DMS53 treated with DMSO at 0.1 percent for 48 hours (cell line): ENCODE data around the gene PRRT2.

Source experiments
- DNase-seq: peaks from one replicate; lab custom pipeline; 2025; ENCODE audit not compliant: unreplicated experiment; lab: John Stamatoyannopoulos, UW

Gene PRRT2

GRCh38 chr16:29811170-29811895 lies 660 bp upstream of the PRRT2 start:
- DNase-seq = peak; percentile 69

GRCh38 chr16:29812754-29813643 lies 1.0 kb downstream of the PRRT2 start:
- DNase-seq = no peak

GRCh38 chr16:29813644-29814562 lies 1.9 kb downstream of the PRRT2 start:
- DNase-seq = no peak

GRCh38 chr16:29814592-29814991 lies 2.6 kb downstream of the PRRT2 start:
- DNase-seq = no peak

DNA sequence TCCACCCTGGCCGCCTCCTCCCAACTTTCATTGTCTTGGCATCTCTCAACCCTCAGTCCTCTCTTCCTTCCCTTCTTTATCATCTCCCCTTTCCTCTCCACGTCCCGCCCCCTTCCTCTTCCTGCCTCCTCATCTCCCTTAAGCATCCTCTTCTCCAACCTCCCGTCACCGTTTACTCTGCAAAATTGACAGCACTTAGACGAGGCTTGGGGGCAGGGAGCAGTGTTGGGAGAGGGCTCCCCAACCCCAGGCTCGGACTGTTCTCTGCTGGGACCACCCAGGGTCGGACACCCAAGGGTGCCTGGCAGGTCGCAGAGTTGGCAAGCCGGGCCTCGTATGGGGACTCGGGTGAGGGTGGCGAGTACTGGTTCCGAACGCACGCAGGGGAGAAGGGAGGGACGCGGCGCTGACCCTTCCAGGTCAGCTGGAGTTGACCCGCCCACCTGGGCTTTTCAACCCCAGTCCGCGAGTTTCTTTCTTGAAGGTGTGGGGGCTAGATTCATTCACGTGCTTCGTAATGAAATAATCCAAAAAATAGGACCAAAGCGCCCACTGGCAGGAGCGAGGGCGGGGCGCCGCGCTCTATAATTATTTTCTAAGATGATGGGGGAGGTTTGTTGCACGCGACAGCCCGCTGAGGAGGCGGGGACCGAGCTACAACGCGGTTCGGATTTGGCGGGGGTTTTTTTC lies 3.2 kb downstream of the PRRT2 start:
- peak; percentile 18 for DNase-seq

DNA sequence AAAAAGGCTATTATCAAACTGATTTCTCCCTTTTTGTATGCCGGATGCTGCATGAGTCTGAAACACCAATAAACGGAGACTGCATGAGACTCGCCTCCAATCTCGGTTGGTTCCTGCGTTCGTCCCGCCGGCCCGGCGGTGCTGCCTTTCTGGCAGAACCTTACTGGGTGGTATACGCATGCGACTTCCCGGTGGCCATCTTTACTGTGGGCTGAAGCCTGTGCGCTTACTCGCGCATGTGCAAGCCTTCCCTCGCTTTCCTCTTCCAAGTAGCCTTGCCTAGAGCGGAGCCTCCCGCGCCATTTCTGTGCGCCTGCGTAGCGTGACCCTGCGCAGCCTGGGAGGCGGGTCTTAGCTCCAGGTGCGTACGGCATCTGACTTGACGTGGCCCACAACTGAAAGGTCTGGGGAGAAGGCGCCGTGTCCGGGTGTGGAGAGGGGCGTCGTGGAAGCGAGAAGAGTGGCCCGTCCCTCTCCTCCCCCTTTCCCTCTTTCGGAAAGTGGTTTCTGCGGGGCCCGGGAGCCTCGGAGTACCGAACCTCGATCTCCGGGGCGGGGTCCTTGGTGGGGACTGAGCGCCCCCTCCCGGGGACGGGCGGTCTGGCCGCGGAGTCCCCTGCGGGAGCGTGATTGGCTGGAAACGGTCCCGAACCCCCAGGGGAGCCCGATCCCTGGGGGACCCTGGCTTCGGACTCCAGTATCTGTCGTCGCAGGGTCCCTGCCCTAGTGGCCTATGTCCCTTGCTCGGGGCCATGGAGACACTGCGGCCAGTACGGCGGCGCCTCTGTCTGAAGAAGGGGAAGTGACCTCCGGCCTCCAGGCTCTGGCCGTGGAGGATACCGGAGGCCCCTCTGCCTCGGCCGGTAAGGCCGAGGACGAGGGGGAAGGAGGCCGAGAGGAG lies 4.0 kb downstream of the PRRT2 start, which contains the start of gene PAGR1:
Gene PAGR1, plus strand, starts transcription at position 360 of the 901 bp plus-strand sequence. Its CDS starts 374 bp downstream, at position 734.
- peak; percentile 95 for DNase-seq

DNA sequence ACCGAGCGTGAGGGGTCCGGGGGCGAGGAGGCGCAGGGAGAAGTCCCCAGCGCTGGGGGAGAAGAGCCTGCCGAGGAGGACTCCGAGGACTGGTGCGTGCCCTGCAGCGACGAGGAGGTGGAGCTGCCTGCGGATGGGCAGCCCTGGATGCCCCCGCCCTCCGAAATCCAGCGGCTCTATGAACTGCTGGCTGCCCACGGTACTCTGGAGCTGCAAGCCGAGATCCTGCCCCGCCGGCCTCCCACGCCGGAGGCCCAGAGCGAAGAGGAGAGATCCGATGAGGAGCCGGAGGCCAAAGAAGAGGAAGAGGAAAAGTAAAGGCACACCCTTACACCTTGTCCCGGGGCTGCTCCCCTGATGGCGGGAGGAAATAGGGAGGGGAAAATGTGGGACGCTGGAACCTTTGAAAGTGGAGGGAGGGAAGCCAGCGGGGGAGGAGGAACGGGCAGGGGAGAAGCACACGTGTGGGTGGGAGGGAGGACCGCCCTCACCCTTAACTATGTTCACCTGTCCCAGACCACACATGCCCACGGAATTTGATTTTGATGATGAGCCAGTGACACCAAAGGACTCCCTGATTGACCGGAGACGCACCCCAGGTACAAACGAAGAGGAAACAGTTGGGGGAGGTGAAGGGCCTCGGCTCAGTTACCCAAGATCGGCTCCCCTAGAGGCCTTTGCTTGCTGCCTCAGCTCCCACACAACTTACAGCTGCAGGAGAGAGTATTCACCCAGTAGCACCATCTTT lies 4.9 kb downstream of the PRRT2 start:
- peak; percentile 17 for DNase-seq

DNA sequence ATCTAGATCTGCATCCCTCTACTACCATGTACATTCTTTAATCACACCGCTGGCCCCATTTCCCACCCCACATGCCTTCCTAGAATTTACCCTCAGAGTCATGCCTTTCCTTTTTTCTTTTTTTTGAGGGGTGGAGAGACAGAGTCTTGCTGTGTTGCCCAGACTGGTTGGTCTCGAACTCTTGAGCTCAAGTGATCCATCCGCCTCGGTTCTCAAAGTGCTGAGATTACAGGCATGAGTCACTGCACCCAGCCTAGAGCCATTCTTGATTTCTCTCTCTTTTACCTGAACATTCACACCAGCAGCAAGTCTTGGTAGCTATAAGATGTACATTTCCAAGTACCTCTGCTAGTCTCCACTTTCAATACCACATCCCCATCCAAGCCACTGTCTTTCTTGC lies 6.1 kb downstream of the PRRT2 start:
- no peak for DNase-seq

GRCh38 chr16:29819506-29819905 lies 7.5 kb downstream of the PRRT2 start:
- DNase-seq = no peak

DNA sequence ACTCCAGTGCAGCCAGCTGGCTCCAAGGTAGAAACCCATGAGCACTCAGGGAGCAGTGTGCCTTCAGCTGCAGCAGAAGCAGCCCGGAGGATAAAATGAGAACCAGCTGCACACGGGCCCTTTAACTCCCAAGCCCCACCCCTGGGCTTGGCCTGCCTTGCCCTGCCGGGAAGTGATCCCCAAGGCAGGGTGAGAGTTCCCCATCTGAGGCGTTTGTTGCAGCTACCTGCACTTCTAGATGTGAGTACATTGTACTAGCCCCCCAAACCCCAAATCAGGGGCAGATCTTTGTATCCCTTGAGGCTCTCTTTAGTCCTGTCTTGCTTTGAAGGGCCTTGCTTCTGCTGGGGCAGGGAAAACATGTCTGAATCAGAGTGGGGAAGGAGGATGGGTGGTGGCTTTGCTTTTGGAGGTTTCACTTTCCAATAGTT lies 8.3 kb downstream of the PRRT2 start, which contains the start of gene MVP:
Gene MVP, plus strand, starts transcription at position 192 of the 431 bp plus-strand sequence. CDS start 10,088 bp downstream, outside the sequence.
- peak; percentile 19 for DNase-seq

DNA sequence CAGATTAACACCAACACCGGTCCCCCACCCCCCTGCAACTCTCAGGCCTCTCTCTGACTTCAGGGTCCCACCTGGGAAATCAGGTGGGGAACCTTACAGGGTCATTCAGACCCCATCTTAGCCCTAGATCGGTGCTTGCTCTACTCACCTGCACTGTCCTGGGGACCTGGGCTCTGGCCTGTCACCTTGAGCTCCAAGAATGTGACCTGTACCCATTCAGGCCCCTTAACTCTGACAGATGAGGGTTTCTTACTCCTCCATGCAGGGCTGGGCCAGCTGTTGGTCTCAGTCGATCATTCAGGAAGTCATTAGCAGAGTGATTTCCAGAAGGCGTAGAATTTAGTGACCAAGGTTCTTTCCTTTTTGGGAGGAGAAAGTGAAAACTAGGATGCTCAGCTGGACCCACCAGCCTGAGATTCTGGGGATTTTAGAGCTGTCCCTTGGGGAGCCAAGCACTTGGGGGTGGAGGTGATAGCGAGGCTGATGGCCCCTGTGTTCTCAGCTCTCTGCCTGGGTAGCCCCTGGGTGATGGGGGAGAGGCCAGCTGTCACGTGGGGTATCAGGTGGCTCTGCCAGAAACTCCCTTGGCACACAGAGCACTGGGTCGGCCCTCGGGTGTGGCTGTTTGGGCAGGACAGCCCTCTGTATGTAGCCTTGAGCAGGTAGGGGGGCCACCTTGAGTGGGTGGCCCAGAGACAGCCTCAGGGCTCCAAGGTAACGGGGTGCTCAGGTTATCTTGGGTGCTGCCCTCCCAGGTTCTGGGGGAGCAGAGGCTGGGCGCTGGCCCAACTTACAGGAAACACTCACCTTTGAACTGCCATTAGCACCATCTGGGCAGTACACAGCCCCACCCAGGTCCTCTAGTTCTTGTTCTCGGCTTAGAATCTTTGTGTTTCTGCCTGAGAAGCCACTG lies 9.0 kb downstream of the PRRT2 start:
- DNase-seq = no peak

GRCh38 chr16:29821643-29822115 lies 9.7 kb downstream of the PRRT2 start:
- no peak for DNase-seq

DNA sequence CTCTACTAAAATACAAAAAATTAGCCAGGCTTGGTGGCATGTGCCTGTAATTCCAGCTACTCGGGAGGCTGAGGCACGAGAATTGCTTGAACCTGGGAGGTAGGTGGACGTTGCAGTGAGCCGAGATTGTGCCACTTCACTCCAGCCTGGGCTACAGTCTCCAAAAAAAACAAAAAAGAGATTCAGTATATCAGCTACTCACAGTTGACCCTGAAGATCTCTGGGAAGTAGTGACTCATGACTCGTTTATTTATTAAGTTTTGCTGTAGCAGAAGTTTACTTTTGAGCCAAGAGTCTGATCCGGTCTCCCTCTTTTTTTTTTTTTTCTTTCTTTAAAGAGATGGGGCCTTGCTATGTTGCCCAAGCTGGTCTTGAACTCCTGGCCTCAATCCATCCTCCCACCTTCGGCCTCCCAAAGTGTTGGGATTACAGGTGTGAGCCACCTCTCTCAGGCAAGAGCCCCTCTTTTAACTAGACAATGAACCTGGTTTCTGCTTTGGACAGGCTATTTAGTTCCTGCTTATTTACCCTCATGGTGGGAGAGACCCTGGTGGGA lies 12.7 kb downstream of the PRRT2 start:
- no peak for DNase-seq

DNA sequence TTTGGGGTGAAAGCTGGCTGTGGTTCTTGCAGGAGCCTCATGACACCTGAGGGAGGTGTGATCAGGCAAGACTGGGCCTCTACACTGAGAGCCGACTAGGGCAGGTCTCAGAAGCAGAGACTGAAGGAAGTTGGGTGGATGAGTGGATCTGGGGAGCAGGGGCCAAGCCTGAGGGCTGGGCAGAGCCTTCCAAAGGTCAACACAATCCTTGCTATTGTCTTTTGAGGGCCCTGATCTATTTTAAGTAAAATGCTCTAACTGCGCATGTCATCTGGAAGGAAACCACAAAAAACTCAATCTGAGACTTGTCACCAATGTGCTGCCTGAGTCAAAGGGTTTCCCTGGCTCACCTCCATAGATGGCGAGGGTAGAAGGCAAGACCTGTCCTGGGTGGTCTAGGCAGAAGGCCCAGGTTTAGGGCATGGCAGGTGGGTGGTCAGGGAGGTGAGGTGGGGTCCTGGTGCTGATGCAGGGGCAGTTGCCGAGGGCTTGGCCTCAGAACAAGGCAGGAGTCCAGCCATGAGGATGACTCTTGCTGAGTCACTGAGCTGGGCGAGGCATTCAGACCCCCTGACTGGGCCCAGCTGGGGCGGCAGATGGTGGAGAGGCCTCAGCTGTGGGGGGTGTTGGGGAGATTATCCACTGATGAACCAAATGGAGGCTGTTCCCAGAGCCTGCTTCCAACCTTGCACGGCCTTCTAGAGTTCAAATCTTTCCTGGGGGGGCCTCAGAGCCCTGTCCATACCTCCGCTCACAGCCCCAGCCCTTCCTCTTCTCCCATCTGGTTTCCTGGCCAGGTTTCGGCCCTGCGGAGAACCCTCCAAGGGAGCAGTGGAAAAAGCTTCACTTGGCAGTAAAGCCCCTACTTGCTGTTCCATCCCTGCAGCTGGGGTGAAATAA lies 13.4 kb downstream of the PRRT2 start:
- DNase-seq = no peak

DNA sequence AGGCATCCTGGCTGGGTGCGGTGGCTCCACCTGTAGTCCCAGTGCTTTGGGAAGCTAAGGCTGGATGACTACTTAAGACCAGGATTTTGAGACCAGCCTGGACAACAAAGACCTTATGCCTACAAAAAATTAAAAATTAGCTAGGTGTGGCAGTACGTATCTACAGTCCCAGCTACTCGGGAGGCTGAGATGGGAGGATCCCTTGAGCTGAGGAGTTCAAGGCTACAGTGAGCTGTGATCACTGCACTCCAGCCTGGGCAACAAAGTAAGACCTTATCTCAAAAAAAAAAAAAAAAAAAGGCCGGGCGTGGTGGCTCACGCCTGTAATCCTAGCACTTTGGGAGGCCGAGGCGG lies 14.3 kb downstream of the PRRT2 start:
- no peak for DNase-seq

- no peak for DNase-seq
These were observed 18.8 kb downstream of the PRRT2 start for GRCh38 chr16:29830774-29831173.
